Esophagus muscularis mucosa (tissue), 4 donors: Measurements from ENCODE around the gene TMEM207. TPM values are rescaled to one million over a fixed set of nuclear protein-coding genes. Genes with fewer than 3 reads are reported as not detected.

ENCODE experiments used
- DNase-seq: peaks from one replicate; pipeline ENCODE4 v3.0.0-alpha.2; 2017; ENCODE audit errors: extremely low spot score
- H3K27ac ChIP-seq, 4 donors: fragments of 200-600 bp; sonication (generic); replicated peaks in 1 of 4; 1 replicate in 3 of 4; 2 replicates in 1 of 4; pipeline ENCODE4 v1.5.1; 2016 to 2019; ENCODE audit warnings: mild to moderate bottlenecking in 1 of 4
- H3K27me3 ChIP-seq, 4 donors: fragments of 200-600 bp; sonication (generic); one replicate each; pipeline versions ENCODE4 v1.5.1 to v1.6.0; 2016 to 2019
- H3K36me3 ChIP-seq, 4 donors: fragments of 200-600 bp; sonication (generic); one replicate each; pipeline ENCODE4 v1.5.1; 2016 to 2019
- H3K4me1 ChIP-seq, 4 donors: fragments of 200-600 bp; sonication (generic); one replicate each; pipeline ENCODE4 v1.5.1; 2016 to 2019
- H3K4me3 ChIP-seq, 4 donors: fragments of 200-600 bp; sonication (generic); 1 replicate in 2 of 4; 2 replicates in 2 of 4; pipeline ENCODE4 v1.5.1; 2016 to 2019; ENCODE audit warnings: mild to moderate bottlenecking in 4 of 4, moderate library complexity in 1 of 4
- H3K9me3 ChIP-seq, 4 donors: fragments of 200-600 bp; sonication (generic); 1 replicate in 3 of 4; 2 replicates in 1 of 4; pipeline ENCODE4 v1.5.1; 2016 to 2019
- CTCF ChIP-seq, 3 experiments: fragments of 200-600 bp in 2 of 3; fragments of 450-650 bp in 1 of 3; sonication (generic) in 2 of 3; IDR thresholded peaks; one replicate each; pipeline ENCODE4 v1.5.1; 2017 to 2019; ENCODE audit warnings: antibody characterized with exemption in 3 of 3, mild to moderate bottlenecking in 2 of 3, moderate library complexity in 1 of 3
- EP300 ChIP-seq: sonication (generic); formaldehyde crosslinking; IDR thresholded peaks from one replicate; pipeline ENCODE4 v1.6.1; 2017; ENCODE audit warnings: antibody characterized with exemption
- POLR2A ChIP-seq: fragments of 450-650 bp; IDR thresholded peaks from one replicate; pipeline ENCODE4 v1.6.1; 2017; ENCODE audit warnings: antibody characterized with exemption, moderate library complexity, mild to moderate bottlenecking, low read depth
- POLR2AphosphoS5 ChIP-seq, 2 donors: sonication (generic); formaldehyde crosslinking; IDR thresholded peaks; one replicate each; pipeline ENCODE4 v1.6.1; 2017; ENCODE audit warnings: antibody characterized with exemption in 2 of 2
- WGBS: methylation state at CpG from one replicate; pipeline ENCODE4 v1.1.5; 2018; 5-methylcytosine and 5-hydroxymethylcytosine counted together
- intact Hi-C: fragments of 100-400 bp; cut with DNase I; formaldehyde crosslinking; loops from one replicate; pipeline ENCODE4 v1.15.1; 2023
- total RNA-seq, 4 donors: library from RNA; depleted of rRNA; stranded (reverse); fragments of >200 nt; gene quantifications; one replicate each; pipeline versions ENCODE4 v1.1.0 to v1.2.1, GENCODE V29; 2016

The TMEM207 gene
- total RNA-seq, 4 donors from 2014 or later: not detected

- H3K4me3 ChIP-seq: no peak overlapping the region
- H3K4me1 ChIP-seq: no peaks in the 10 kb centered on the region
- TF ChIP-seq EP300 (no peak), POLR2AphosphoS5 (IDR thresholded peaks at IDR 0.05) (no peak), CTCF (IDR thresholded peaks at IDR 0.05) (no peak), POLR2A (no peak)
- H3K9me3 ChIP-seq: no peaks in the 10 kb centered on the region
- no peaks in the 10 kb centered on the region for H3K27me3 ChIP-seq
- no peaks in the 10 kb centered on the region for H3K36me3 ChIP-seq
- no peak overlapping the region for H3K27ac ChIP-seq
- no peak for DNase-seq
- intact Hi-C loops: no loop called here
- over 99% methylated on average over 8 of the region's 8 CpGs for WGBS
These were observed 50.0 kb downstream of the TMEM207 start for GRCh38 chr3:190399677-190400076.

GRCh38 chr3:190397889-190398288 lies 51.8 kb downstream of the TMEM207 start:
- no peak overlapping the region for H3K27ac ChIP-seq
- intact Hi-C loops: no loop called here
- no peaks in the 10 kb centered on the region for H3K36me3 ChIP-seq
- no peak overlapping the region for H3K4me3 ChIP-seq
- H3K4me1 ChIP-seq: no peaks in the 10 kb centered on the region
- no peaks in the 10 kb centered on the region for H3K27me3 ChIP-seq
- H3K9me3 ChIP-seq: no peaks in the 10 kb centered on the region
- no peak for DNase-seq
- TF ChIP-seq CTCF (IDR thresholded peaks at IDR 0.05): no peak
- TF ChIP-seq EP300: no peak
- no peak for TF ChIP-seq POLR2A
- TF ChIP-seq POLR2AphosphoS5 (IDR thresholded peaks at IDR 0.05): no peak
- WGBS: 86% methylated on average over 4 of the region's 4 CpGs

- no peak for DNase-seq
- Histone ChIP-seq H3K4me3 (no peak overlapping the region), H3K9me3 (no peaks in the 10 kb centered on the region), H3K27ac (no peak overlapping the region), H3K27me3 (no peaks in the 10 kb centered on the region), H3K36me3 (no peaks in the 10 kb centered on the region), H3K4me1 (no peaks in the 10 kb centered on the region)
- TF ChIP-seq POLR2AphosphoS5 (IDR thresholded peaks at IDR 0.05) (no peak), CTCF (IDR thresholded peaks at IDR 0.05) (no peak), POLR2A (no peak), EP300 (no peak)
- intact Hi-C loops: no loop called here
These were observed 53.7 kb downstream of the TMEM207 start for GRCh38 chr3:190396001-190396400.

GRCh38 chr3:190388703-190389102 lies 61.0 kb downstream of the TMEM207 start:
- intact Hi-C loops: no loop called here
- Histone ChIP-seq H3K36me3 (no peaks in the 10 kb centered on the region), H3K9me3 (no peaks in the 10 kb centered on the region), H3K27me3 (peaks cover 0 to 4% (median 0%) of the 10 kb centered on the region in 4 donors), H3K4me1 (no peaks in the 10 kb centered on the region), H3K4me3 (no peak overlapping the region), H3K27ac (no peak overlapping the region)
- 53% methylated on average over 3 of the region's 3 CpGs for WGBS
- TF ChIP-seq EP300 (no peak), POLR2AphosphoS5 (IDR thresholded peaks at IDR 0.05) (no peak), POLR2A (no peak), CTCF (IDR thresholded peaks at IDR 0.05) (no peak)
- DNase-seq: no peak

GRCh38 chr3:190387578-190388213 lies 62.0 kb downstream of the TMEM207 start, which contains the start of gene CLDN16:
TSS of gene CLDN16 (plus strand) at chr3:190388163. CDS start at chr3:190388330, 167 bp downstream.
- intact Hi-C loops: no loop called here

More at GRCh38 chr3:190387578-190388213, 62.0 kb downstream of the TMEM207 start, which contains the start of gene CLDN16:
- Histone ChIP-seq H3K36me3 (no peaks in the 10 kb centered on the region), H3K27me3 (peaks cover 0 to 4% (median 0%) of the 10 kb centered on the region in 4 donors), H3K9me3 (no peaks in the 10 kb centered on the region), H3K4me3 (no peak within 1 kb of the TSS), H3K4me1 (no peaks in the 10 kb centered on the region), H3K27ac (no peak within 1 kb of the TSS)
- TF ChIP-seq POLR2AphosphoS5 (IDR thresholded peaks at IDR 0.05): no peak
- TF ChIP-seq EP300: no peak
- TF ChIP-seq POLR2A: no peak
- no peak for TF ChIP-seq CTCF (IDR thresholded peaks at IDR 0.05)
- WGBS: 77% methylated on average over 12 of the region's 12 CpGs
- DNase-seq: no peak
